ENCODE measurements around the gene C20orf144.

DNA sequence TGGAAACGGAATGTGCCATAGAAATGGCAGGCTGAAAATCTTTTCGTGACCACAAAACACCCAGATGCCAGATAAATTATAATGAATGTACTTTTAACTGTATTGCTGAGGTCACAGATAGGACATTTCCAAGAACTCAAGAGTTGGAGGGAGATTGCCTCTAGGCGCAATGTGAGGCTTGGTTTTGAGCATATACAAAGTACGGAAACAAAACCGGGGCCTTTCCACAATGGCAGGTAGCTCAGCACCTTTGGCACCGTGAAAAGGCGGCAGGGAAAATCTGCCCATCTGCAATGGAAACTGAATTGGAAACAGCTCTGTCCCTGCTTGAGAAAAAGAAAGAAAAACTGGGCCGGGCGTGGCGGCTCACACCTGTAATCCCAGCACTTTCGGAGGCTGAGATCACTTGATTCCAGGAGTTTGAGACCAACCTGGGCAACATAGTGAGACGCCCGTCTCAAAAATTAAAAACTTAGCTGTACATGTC is 10.5 kb upstream of the C20orf144 start:
- TF ChIP-seq, protein P1, sequence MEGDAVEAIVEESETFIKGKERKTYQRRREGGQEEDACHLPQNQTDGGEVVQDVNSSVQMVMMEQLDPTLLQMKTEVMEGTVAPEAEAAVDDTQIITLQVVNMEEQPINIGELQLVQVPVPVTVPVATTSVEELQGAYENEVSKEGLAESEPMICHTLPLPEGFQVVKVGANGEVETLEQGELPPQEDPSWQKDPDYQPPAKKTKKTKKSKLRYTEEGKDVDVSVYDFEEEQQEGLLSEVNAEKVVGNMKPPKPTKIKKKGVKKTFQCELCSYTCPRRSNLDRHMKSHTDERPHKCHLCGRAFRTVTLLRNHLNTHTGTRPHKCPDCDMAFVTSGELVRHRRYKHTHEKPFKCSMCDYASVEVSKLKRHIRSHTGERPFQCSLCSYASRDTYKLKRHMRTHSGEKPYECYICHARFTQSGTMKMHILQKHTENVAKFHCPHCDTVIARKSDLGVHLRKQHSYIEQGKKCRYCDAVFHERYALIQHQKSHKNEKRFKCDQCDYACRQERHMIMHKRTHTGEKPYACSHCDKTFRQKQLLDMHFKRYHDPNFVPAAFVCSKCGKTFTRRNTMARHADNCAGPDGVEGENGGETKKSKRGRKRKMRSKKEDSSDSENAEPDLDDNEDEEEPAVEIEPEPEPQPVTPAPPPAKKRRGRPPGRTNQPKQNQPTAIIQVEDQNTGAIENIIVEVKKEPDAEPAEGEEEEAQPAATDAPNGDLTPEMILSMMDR (IDR thresholded peaks at IDR 0.05) = no peak
- no peak for TF ChIP-seq POLR2A (IDR thresholded peaks at IDR 0.05)
- no peak for TF ChIP-seq POLR2AphosphoS5 (IDR thresholded peaks at IDR 0.05)

Data from transverse colon (tissue), 4 donors.